SKM-1 treated with dmso at 0.1 percent for 144 hours (cell line): ENCODE data around the gene CTSS.
A peak's percentile ranks its signal among the peaks of the same experiment; 100 is the strongest.

Source experiments
- DNase-seq: peaks from one replicate; lab custom pipeline; 2025; ENCODE audit not compliant: unreplicated experiment; lab: John Stamatoyannopoulos, UW

Gene CTSS

GRCh38 chr1:150706091-150706490 lies 59.5 kb downstream of the CTSS start:
- DNase-seq, result no peak

- DNase-seq, result no peak
Measured at GRCh38 chr1:150703427-150703826, 62.2 kb downstream of the CTSS start.

GRCh38 chr1:150696995-150697927 lies 68.3 kb downstream of the CTSS start, which contains the start of gene GOLPH3L:
GOLPH3L (minus strand) TSS chr1:150697154; CDS start chr1:150694838, 2,316 bp downstream.
- peak; percentile 100 for DNase-seq

- DNase-seq, result peak; percentile 24
Measured at GRCh38 chr1:150696590-150696989, 69.0 kb downstream of the CTSS start.

- peak; percentile 10 for DNase-seq
Measured at GRCh38 chr1:150696162-150696561, 69.4 kb downstream of the CTSS start.

GRCh38 chr1:150695561-150695960 lies 70.0 kb downstream of the CTSS start:
- DNase-seq, result no peak

- no peak for DNase-seq
Measured at GRCh38 chr1:150692720-150693119, 72.9 kb downstream of the CTSS start.

- no peak for DNase-seq
Measured at GRCh38 chr1:150688763-150689162, 76.8 kb downstream of the CTSS start.

GRCh38 chr1:150686275-150686674 lies 79.3 kb downstream of the CTSS start:
- DNase-seq, result no peak

GRCh38 chr1:150683914-150684313 lies 81.7 kb downstream of the CTSS start:
- DNase-seq, result no peak
